AG09319 (cell line): ENCODE data around the gene SNIP1.
A peak's percentile ranks its signal among the peaks of the same experiment; 100 is the strongest.
"Not testable (repeated sequence)": the region's sequence is repeated elsewhere in the genome, so short reads cannot be mapped to it uniquely, and the experiment has no call there.

Experiments
- DNase-seq: peaks from one replicate; pipeline ENCODE4 v3.0.0-alpha.2; 2010; ENCODE audit warnings: low read depth; ENCODE audit errors: extremely low read depth
- CTCF ChIP-seq: IDR thresholded peaks from 2 replicates; pipeline ENCODE4 v1.5.1; 2011; ENCODE audit warnings: low read depth, mild to moderate bottlenecking, inconsistent platforms, low read length, moderate library complexity

The SNIP1 gene

GRCh38 chr1:37593726-37594125 lies 39.6 kb upstream of the SNIP1 start:
- no peak for TF ChIP-seq CTCF
- no peak for DNase-seq

GRCh38 chr1:37588939-37589338 lies 34.8 kb upstream of the SNIP1 start:
- DNase-seq, result no peak
- TF ChIP-seq CTCF, result no peak

- DNase-seq, result not testable (repeated sequence)
These were observed 30.5 kb upstream of the SNIP1 start for GRCh38 chr1:37584544-37584943.

GRCh38 chr1:37575692-37576091 lies 21.6 kb upstream of the SNIP1 start:
- no peak for TF ChIP-seq CTCF
- DNase-seq, result no peak

- DNase-seq, result peak; percentile 60
- no peak for TF ChIP-seq CTCF
These were observed 20.9 kb upstream of the SNIP1 start for GRCh38 chr1:37574834-37575480.

GRCh38 chr1:37570528-37571334 lies 16.6 kb upstream of the SNIP1 start:
- DNase-seq, result no peak
- no peak for TF ChIP-seq CTCF

GRCh38 chr1:37567023-37567422 lies 12.9 kb upstream of the SNIP1 start:
- TF ChIP-seq CTCF, result no peak
- DNase-seq, result no peak
